ENCODE measurements around the gene LMAN2.
"Not testable (repeated sequence)": the region's sequence is repeated elsewhere in the genome, so short reads cannot be mapped to it uniquely, and the experiment has no call there.

The LMAN2 gene

GRCh38 chr5:177344891-177345290, 6.6 kb downstream of the LMAN2 start:
- DNase-seq: no peak

DNA sequence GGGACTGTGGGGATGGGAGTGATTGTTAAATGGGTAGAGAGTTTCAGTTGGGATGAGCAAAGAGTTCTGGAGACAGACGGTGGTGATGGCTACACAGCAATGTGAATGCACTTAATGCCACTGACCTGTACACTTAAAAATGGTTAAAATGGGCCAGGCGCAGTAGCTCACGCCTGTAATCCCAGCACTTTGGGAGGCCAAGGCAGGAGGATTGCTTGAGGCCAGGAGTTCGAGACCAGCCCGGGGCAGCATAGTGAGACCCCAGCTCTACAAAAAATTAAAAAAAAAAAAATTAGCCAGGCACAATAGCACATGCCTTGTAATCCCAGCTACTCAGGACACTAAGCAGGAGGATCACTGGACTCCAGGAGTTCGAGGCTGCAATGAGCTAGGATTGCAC, 7.7 kb downstream of the LMAN2 start:
- DNase-seq: no peak

DNA sequence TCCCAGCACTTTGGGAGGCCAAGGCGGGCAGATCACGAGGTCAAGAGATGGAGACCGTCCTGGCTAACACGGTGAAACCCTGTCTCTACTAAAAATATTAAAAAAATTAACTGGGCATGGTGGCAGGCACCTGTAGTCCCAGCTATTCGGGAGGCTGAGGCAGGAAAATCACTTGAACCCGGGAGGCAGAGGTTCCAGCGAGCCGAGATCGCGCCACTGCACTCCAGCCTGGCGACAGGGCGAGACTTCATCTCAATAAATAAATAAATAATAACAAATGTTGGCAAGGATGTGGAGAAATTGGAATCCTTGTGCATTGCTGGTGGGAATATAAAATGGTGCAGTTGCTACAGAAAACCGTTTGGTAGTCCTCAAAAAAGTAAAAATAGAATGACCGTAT, 8.5 kb downstream of the LMAN2 start:
- not testable (repeated sequence) for DNase-seq

GRCh38 chr5:177339107-177339638, 12.3 kb downstream of the LMAN2 start:
- DNase-seq: no peak

DNA sequence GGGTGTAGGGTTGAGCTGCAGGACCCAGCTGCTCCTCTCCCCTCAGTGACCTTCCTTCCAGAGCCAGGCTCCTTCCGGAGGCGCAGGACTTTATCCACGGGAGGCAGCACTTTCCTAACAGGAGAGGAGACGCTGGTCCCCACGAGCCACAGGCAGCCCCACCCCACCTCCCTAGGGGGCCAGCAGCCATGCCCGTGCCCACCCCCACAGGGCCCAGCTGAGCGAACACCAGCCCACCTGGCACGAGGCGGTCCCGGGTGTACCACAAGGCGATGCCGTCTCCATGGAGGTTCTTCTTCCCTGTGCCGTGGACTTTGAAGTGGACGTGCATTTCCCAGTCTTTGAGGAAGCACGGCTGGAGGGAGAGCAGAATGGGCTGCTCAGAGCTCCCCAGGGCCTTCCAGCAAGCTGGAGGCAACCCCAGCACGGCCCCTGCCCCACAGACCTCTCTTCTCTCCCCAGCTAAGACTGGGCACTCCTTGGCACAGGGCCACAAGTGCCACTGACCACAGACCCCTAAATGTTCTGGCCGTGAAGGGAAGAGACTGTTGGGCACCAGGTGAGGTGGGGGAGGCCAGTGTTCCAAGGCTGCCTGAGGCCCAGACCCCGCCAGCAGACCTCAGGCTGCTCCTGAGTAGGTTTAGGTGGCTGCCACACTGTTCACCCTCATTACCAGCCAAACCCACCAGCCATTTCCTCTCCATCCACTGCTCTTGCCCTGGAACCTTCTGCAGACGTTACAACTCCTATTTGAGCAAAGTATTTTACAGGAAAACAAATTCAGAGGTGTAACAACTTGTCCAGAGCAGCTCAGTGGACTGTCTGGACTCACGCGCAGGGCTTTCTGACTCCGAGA, 13.0 kb downstream of the LMAN2 start:
- no peak for DNase-seq

- no peak for DNase-seq
These were observed 14.6 kb downstream of the LMAN2 start for GRCh38 chr5:177336603-177337494.

DNA sequence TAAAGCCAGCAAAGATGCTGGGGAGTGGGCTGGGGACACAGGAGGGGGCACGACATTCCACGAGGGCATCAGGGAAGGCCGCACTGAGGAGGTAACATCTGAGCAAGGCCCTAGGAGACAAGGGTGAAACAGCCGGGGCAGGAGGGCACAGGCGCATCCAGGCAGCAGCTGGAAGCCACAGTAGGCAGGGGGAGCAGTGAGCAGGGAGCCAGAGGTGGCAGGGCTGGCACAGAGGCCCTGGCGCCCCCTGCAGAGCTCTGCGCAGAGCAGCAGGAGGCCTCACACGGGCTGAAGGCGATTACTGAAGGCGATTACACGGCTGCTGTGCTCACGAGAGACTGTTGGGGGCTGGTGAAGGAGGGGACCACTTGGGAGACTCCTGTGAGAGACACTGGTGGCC, 15.4 kb downstream of the LMAN2 start:
- no peak for DNase-seq

DNA sequence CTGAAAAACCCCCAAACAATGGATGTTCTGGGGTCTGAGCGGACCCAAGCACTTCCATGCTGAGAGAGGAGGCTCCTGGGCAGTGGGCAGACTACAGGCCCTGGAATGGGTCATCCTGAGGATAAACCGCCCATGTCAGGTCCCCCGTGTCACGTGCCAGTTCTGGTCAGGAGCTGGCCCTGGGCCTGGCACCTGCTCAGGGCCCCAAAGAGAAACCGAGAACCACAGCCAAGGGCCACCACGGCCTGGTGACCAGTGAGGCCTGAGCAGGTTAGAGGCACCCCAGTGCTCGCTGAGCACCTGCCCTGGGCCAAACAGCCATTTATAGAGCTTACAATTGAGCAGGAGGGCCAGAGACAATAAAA, 15.8 kb downstream of the LMAN2 start:
- no peak for DNase-seq

GRCh38 chr5:177334781-177335700, 16.4 kb downstream of the LMAN2 start:
- DNase-seq: no peak

GRCh38 chr5:177334155-177334551, 17.3 kb downstream of the LMAN2 start:
- no peak for DNase-seq

GRCh38 chr5:177333420-177334154, 17.9 kb downstream of the LMAN2 start:
- DNase-seq: no peak

DNA sequence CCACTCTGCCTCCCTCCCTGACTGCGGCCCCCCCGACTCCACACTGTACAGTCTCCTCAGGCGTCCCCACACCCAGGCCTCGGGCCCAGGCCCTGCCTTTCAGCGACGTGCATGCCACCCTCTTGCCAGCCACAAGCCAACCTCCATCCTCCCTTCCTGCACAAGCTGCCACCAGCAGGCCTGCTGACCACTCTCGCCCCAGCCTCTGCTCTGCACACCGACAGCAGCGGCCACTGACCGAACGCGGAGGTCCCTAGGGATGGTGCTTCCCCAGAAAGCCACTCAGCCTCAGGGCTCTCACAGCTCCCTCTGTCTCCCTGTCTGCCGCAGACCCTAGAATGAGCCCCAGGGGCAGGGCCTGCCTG, 18.6 kb downstream of the LMAN2 start:
- no peak for DNase-seq

- no peak for DNase-seq
These were observed 19.2 kb downstream of the LMAN2 start for GRCh38 chr5:177332031-177332895.

GRCh38 chr5:177330991-177331842, 20.3 kb downstream of the LMAN2 start:
- no peak for DNase-seq

GRCh38 chr5:177329883-177330282, 21.6 kb downstream of the LMAN2 start:
- no peak for DNase-seq

GRCh38 chr5:177328545-177329231, 22.8 kb downstream of the LMAN2 start:
- no peak for DNase-seq

DNA sequence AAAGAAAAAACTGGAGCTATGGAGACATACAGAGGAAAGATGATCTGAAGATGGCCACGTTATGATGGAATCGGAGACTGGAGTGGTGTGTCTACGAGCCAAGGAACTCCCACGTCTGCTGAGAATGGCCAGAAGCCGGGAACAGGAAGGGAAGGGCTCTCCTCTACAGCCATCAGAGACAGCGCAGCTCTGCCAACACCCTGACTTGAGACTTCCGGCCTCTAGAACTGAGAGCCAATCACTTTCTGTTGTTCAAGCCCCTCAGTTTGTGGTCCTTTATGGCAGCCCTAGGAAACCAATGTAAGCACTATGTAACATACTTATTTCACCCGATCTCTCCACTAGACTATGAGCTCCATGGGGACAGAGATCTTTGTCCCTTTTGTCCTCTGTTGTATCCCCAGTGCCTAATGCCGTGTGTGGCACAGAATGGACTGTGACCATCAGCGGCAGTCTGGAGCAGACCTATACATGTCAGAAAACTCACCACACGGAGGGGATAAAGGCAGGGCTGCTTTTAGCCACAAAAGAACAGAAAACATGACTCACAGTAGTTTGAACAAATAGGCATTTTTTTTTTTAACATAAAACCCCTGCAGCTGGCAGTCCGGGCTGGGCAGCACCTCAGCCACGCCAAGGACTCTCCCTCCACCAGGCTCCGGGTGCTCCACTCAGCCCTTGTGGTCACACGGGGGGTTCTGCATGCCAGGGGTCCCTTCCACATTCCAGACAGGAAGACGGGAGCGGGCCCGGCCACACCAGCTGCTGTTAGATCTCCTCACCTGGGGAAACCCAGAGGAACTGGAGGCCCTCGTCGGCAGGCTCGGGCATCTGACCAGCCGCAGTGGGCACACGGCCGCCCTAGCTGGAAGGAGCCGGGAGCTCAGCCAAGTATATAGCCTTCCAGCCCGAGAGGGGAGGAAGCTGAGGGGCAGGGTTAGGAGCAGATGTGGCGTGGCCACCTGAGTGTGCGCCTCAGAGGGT, 23.6 kb downstream of the LMAN2 start:
- DNase-seq: no peak

GRCh38 chr5:177325868-177326381, 25.5 kb downstream of the LMAN2 start:
- no peak for DNase-seq
